ENCODE data around the gene SLC25A25. TPM values are rescaled to one million over a fixed set of nuclear protein-coding genes. Genes with fewer than 3 reads are reported as not detected.

Gene SLC25A25
- total RNA-seq, 2 experiments from 2014 or later, result 16.9 to 17.7 TPM

- peaks cover 15% of the 10 kb centered on the region for H3K4me1 ChIP-seq (ENCODE audit: insufficient read depth, low read length)
- no peaks in the 10 kb centered on the region for H3K27me3 Mint-ChIP-seq
- H3K36me3 ChIP-seq (ENCODE audit: insufficient read depth, low read length), result no peaks in the 10 kb centered on the region
- H3K27ac ChIP-seq (ENCODE audit: low read depth in 1 of 2, low read length in 2 of 2), result no peak overlapping the region
- H3K9me3 Mint-ChIP-seq, result no peaks in the 10 kb centered on the region
- H3K4me3 Mint-ChIP-seq, result no peak overlapping the region
- H3K4me3 ChIP-seq (ENCODE audit: low read length), result no peak overlapping the region
- H3K36me3 Mint-ChIP-seq (ENCODE audit: low read depth), result no peaks in the 10 kb centered on the region
- H3K27me3 ChIP-seq (ENCODE audit: control insufficient read depth in 1 of 2, insufficient read depth in 2 of 2, low read length in 2 of 2), result no peaks in the 10 kb centered on the region
- TF ChIP-seq CTCF (IDR thresholded peaks at IDR 0.05), result no peak
- ATAC-seq (ENCODE audit: poor library complexity) (no peak), DNase-seq (no peak)
- POLR2A ChIA-PET, result interaction anchor here (0.7 to 1.7 kb wide), 3 partner anchors 14 to 17 kb away, joined by 3 to 5 read pairs (median 3); partner anchors contain the start of gene BBLN
- CTCF ChIA-PET, result interaction anchor here (0.5 kb wide), 1 partner anchor 63 kb away, joined by 4 read pairs; no protein-coding TSS in a partner anchor
- no peaks in the 10 kb centered on the region for H3K9me3 ChIP-seq (ENCODE audit: control insufficient read depth in 1 of 2, insufficient read depth in 1 of 2, low read length in 2 of 2)
- intact Hi-C loops (cut with DNase I, micrococcal nuclease), result no loop called here
- H3K27ac Mint-ChIP-seq, result no peak overlapping the region
- H3K4me1 Mint-ChIP-seq (ENCODE audit: low read depth), result peaks cover 13% of the 10 kb centered on the region
Measured at GRCh38 chr9:128142596-128142995, 74.6 kb downstream of the SLC25A25 start.

- Histone ChIP-seq H3K4me1 (ENCODE audit: insufficient read depth, low read length) (peaks cover 15% of the 10 kb centered on the region), H3K4me3 (ENCODE audit: low read length) (no peak overlapping the region), H3K36me3 (ENCODE audit: insufficient read depth, low read length) (no peaks in the 10 kb centered on the region), H3K27ac (ENCODE audit: low read depth in 1 of 2, low read length in 2 of 2) (no peak overlapping the region), H3K9me3 (ENCODE audit: control insufficient read depth in 1 of 2, insufficient read depth in 1 of 2, low read length in 2 of 2) (no peaks in the 10 kb centered on the region), H3K27me3 (ENCODE audit: control insufficient read depth in 1 of 2, insufficient read depth in 2 of 2, low read length in 2 of 2) (no peaks in the 10 kb centered on the region)
- Mint-ChIP-seq H3K9me3 (no peaks in the 10 kb centered on the region), H3K36me3 (ENCODE audit: low read depth) (no peaks in the 10 kb centered on the region), H3K4me1 (ENCODE audit: low read depth) (peaks cover 13% of the 10 kb centered on the region), H3K27ac (no peak overlapping the region), H3K4me3 (no peak overlapping the region), H3K27me3 (no peaks in the 10 kb centered on the region)
- TF ChIP-seq CTCF (IDR thresholded peaks at IDR 0.05), result no peak
- POLR2A ChIA-PET, result interaction anchor here (0.6 kb wide), 1 partner anchor 79 kb away, joined by 3 read pairs; no protein-coding TSS in a partner anchor
- intact Hi-C loops (cut with DNase I, micrococcal nuclease), result no loop called here
- CTCF ChIA-PET, result no interaction called here
- ATAC-seq (ENCODE audit: poor library complexity) (no peak), DNase-seq (no peak)
Measured at GRCh38 chr9:128143525-128144238, 75.7 kb downstream of the SLC25A25 start.

- H3K4me1 Mint-ChIP-seq (ENCODE audit: low read depth), result peaks cover 13% of the 10 kb centered on the region
- no peak overlapping the region for H3K27ac Mint-ChIP-seq
- H3K27me3 Mint-ChIP-seq, result no peaks in the 10 kb centered on the region
- peaks cover 15% of the 10 kb centered on the region for H3K4me1 ChIP-seq (ENCODE audit: insufficient read depth, low read length)
- DNase-seq (no peak), ATAC-seq (ENCODE audit: poor library complexity) (no peak)
- CTCF ChIA-PET, result no interaction called here
- no peaks in the 10 kb centered on the region for H3K27me3 ChIP-seq (ENCODE audit: control insufficient read depth in 1 of 2, insufficient read depth in 2 of 2, low read length in 2 of 2)
- intact Hi-C loops (cut with DNase I, micrococcal nuclease), result no loop called here
- H3K27ac ChIP-seq (ENCODE audit: low read depth in 1 of 2, low read length in 2 of 2), result no peak overlapping the region
- no peaks in the 10 kb centered on the region for H3K9me3 Mint-ChIP-seq
- H3K4me3 ChIP-seq (ENCODE audit: low read length), result no peak overlapping the region
- no peak overlapping the region for H3K4me3 Mint-ChIP-seq
- POLR2A ChIA-PET, result no interaction called here
- H3K36me3 ChIP-seq (ENCODE audit: insufficient read depth, low read length), result no peaks in the 10 kb centered on the region
- TF ChIP-seq CTCF (IDR thresholded peaks at IDR 0.05), result no peak
- no peaks in the 10 kb centered on the region for H3K9me3 ChIP-seq (ENCODE audit: control insufficient read depth in 1 of 2, insufficient read depth in 1 of 2, low read length in 2 of 2)
- H3K36me3 Mint-ChIP-seq (ENCODE audit: low read depth), result no peaks in the 10 kb centered on the region
Measured at GRCh38 chr9:128144239-128145181, 76.5 kb downstream of the SLC25A25 start.
